Body of pancreas (tissue), 4 donors: ENCODE measurements around the gene CASP3.

Experiments
- CTCF ChIP-seq, 7 experiments: fragments of 450-650 bp in 4 of 7; fragments of 200-600 bp in 3 of 7; sonication (generic) in 3 of 7; IDR thresholded peaks; one replicate each; pipeline ENCODE4 v1.5.1; 2016 to 2019; ENCODE audit warnings: antibody characterized with exemption in 7 of 7
- POLR2A ChIP-seq, 3 donors: fragments of 450-650 bp; IDR thresholded peaks; one replicate each; pipeline ENCODE4 v1.6.1; 2016; ENCODE audit warnings: antibody characterized with exemption in 3 of 3, mild to moderate bottlenecking in 2 of 3

- TF ChIP-seq CTCF (IDR thresholded peaks at IDR 0.05) (no peak), POLR2A (IDR thresholded peaks at IDR 0.05) (no peak)
Observed at GRCh38 chr4:184648054-184648312, 1.3 kb downstream of the CASP3 start.
